GM12878 (cell line): ENCODE results near the gene EFHD2. TPM values are rescaled to one million over a fixed set of nuclear protein-coding genes. Genes with fewer than 3 reads are reported as not detected.

Experiments used
- ATAC-seq: fragments of 200-7000 bp; cut with Tn5 transposase; 3 replicates; pipeline ENCODE4 v1.9.1; 2020; ENCODE audit warnings: mild to moderate bottlenecking, moderate library complexity
- BruUV-seq: library from RNA; stranded (reverse); fragments of 400-500 nt; replicated peaks from 2 replicates; lab custom pipeline; 2021; lab: Mats Ljungman, UMichigan
- CTCF ChIA-PET: fragments of 300-600 bp; sonication (Branson Sonifier 250); formaldehyde crosslinking; extraction: SDS; loops from one replicate; lab custom pipeline; 2021; ENCODE audit warnings: inconsistent platforms; lab: Yijun Ruan, JAX
- POLR2A ChIA-PET: fragments of 350-600 bp; formaldehyde crosslinking; extraction: SDS; loops from one replicate; lab custom pipeline; 2021; ENCODE audit warnings: inconsistent platforms; lab: Charles Lee
- RAD21 ChIA-PET: fragments of 300-600 bp; sonication (Branson Sonifier 250); formaldehyde crosslinking; loops from one replicate; lab custom pipeline; 2023; ENCODE audit warnings: antibody characterized with exemption; ENCODE audit not compliant: unreplicated experiment; lab: Charles Lee
- SMC1A ChIA-PET: fragments of 300-600 bp; sonication (Branson Sonifier 250); formaldehyde crosslinking; loops from one replicate; lab custom pipeline; 2023; ENCODE audit not compliant: unreplicated experiment, uncharacterized antibody; lab: Charles Lee
- DNase-seq: peaks from one replicate; pipeline ENCODE4 v3.0.0-alpha.2; 2011; ENCODE audit warnings: low read depth, low spot score
- FAIRE-seq: peaks from 3 replicates; lab custom pipeline; 2011; peaks lifted over from hg19 to GRCh38; lab: Jason Lieb, UNC
- H2AFZ ChIP-seq: 2 replicates; pipeline ENCODE4 v1.6.0; 2011; ENCODE audit warnings: low read depth, low read length, control low read depth; ENCODE audit not compliant: control insufficient read depth
- H3K27ac ChIP-seq: 2 replicates; pipeline ENCODE4 v1.5.1; 2011; ENCODE audit warnings: control low read depth; ENCODE audit not compliant: control insufficient read depth, insufficient read depth
- H3K27me3 ChIP-seq, 2 experiments: replicated peaks in 1 of 2; 2 replicates each; pipeline versions ENCODE4 v1.6.0 to v1.6.1; 2011; ENCODE audit warnings: low read length in 1 of 2; ENCODE audit not compliant: control insufficient read depth in 2 of 2, insufficient read depth in 2 of 2
- H3K36me3 ChIP-seq, 2 experiments: 2 replicates each; pipeline ENCODE4 v1.5.1; 2011; ENCODE audit warnings: low read length in 1 of 2; ENCODE audit not compliant: control insufficient read depth in 2 of 2, insufficient read depth in 2 of 2
- H3K4me1 ChIP-seq: 2 replicates; pipeline ENCODE4 v1.6.1; 2011; ENCODE audit warnings: mild to moderate bottlenecking, low read length, moderate library complexity, mixed read lengths; ENCODE audit not compliant: control insufficient read depth, insufficient read depth
- H3K4me2 ChIP-seq: 2 replicates; pipeline ENCODE4 v1.6.0; 2011; ENCODE audit warnings: control low read depth; ENCODE audit not compliant: control insufficient read depth, insufficient read depth
- H3K4me3 ChIP-seq: fragments of 200-600 bp; sonication (generic); 2 replicates; pipeline ENCODE4 v1.5.1; 2016
- H3K79me2 ChIP-seq: 2 replicates; pipeline ENCODE4 v1.6.0; 2011; ENCODE audit warnings: low read length; ENCODE audit not compliant: control insufficient read depth, insufficient read depth
- H3K9ac ChIP-seq: 2 replicates; pipeline ENCODE4 v1.8.0; 2011; ENCODE audit warnings: low read length, control low read depth, mixed read lengths; ENCODE audit not compliant: control insufficient read depth, insufficient read depth
- H3K9me3 ChIP-seq: replicated peaks from 3 replicates; pipeline ENCODE4 v1.5.1; 2011; ENCODE audit warnings: mild to moderate bottlenecking, low read length; ENCODE audit not compliant: control insufficient read depth, insufficient read depth
- H4K20me1 ChIP-seq: 2 replicates; pipeline ENCODE4 v1.6.0; 2011; ENCODE audit not compliant: control insufficient read depth, insufficient read depth
- EZH2 ChIP-seq: IDR thresholded peaks from 2 replicates; pipeline ENCODE4 v1.6.1; 2012; ENCODE audit warnings: low read depth, mild to moderate bottlenecking, control low read depth, inconsistent platforms, low read length, borderline replicate concordance; ENCODE audit not compliant: control insufficient read depth
- FOXK2 ChIP-seq: fragments of 450-650 bp; IDR thresholded peaks from 2 replicates; pipeline ENCODE4 v1.6.1; 2017; ENCODE audit warnings: mild to moderate bottlenecking, moderate library complexity
- HDAC2 ChIP-seq: fragments of 200-600 bp; sonication (generic); IDR thresholded peaks from 2 replicates; pipeline ENCODE4 v1.6.1; 2017
- KLF5 ChIP-seq: fragments of 450-650 bp; IDR thresholded peaks from 2 replicates; pipeline ENCODE4 v1.6.1; 2014; ENCODE audit warnings: mild to moderate bottlenecking; ENCODE audit not compliant: partially characterized antibody
- NFYB ChIP-seq: IDR thresholded peaks from 2 replicates; pipeline ENCODE4 v1.6.1; 2011; ENCODE audit warnings: low read depth, mild to moderate bottlenecking, low read length, improper control_type of control experiment, moderate library complexity; ENCODE audit not compliant: insufficient read depth
- RAD21 ChIP-seq: IDR thresholded peaks from 2 replicates; pipeline ENCODE4 v1.6.1; 2011; ENCODE audit warnings: mild to moderate bottlenecking, low read depth, low read length, moderate library complexity; ENCODE audit not compliant: insufficient read depth
- RCOR1 ChIP-seq: conservative IDR thresholded peaks from 2 replicates; pipeline ENCODE4 v1.6.1; 2012; ENCODE audit warnings: low read depth, low read length, improper control_type of control experiment
- SMAD5 ChIP-seq: IDR thresholded peaks from 2 replicates; pipeline ENCODE4 v1.6.1; 2016; ENCODE audit warnings: antibody characterized with exemption, low read depth
- SREBF1 ChIP-seq: IDR thresholded peaks from 2 replicates; pipeline ENCODE4 v1.6.1; 2012; ENCODE audit warnings: mild to moderate bottlenecking, low read length
- SREBF2 ChIP-seq: IDR thresholded peaks from 2 replicates; pipeline ENCODE4 v1.6.1; 2012; ENCODE audit warnings: mild to moderate bottlenecking, low read length
- STAT3 ChIP-seq: IDR thresholded peaks from 2 replicates; pipeline ENCODE4 v1.6.1; 2011; ENCODE audit warnings: low read depth, low read length, improper control_type of control experiment
- ZNF274 ChIP-seq: IDR thresholded peaks from one replicate; pipeline ENCODE4 v1.8.0; 2011; ENCODE audit not compliant: insufficient read length, insufficient read depth
- WGBS: methylation state at CpG from one replicate; pipeline ENCODE4 v1.1.6; 2016; ENCODE audit warnings: low lambda C conversion rate; ENCODE audit not compliant: insufficient replicate concordance, insufficient coverage; ENCODE audit errors: missing lambda C conversion rate; 5-methylcytosine and 5-hydroxymethylcytosine counted together
- in situ Hi-C: fragments of 300-500 bp; cut with MboI; formaldehyde crosslinking; loops from 9 replicates; pipeline ENCODE4 v1.14.3; 2018; ENCODE audit warnings: mixed read lengths
- intact Hi-C: fragments of 100-400 bp; cut with micrococcal nuclease; formaldehyde crosslinking; loops from one replicate; pipeline ENCODE4 v1.14.2; 2022; ENCODE audit not compliant: unreplicated experiment
- polyA plus RNA-seq, 11 experiments: library from polyadenylated mRNA; depleted of rRNA in 4 of 11; unstranded in 6 of 11; stranded (reverse) in 5 of 11; fragments of >200 nt; fragmentation: Nextera tagmentation in 4 of 11; fragmentation: Illumina TruSeq in 1 of 11; extraction: Ambion mirVana in 4 of 11; extraction: Trizol in 1 of 11; gene quantifications; 1 replicate in 1 of 11; 2 replicates in 10 of 11; pipeline versions ENCODE4 v1.2.1 to v1.2.3, GENCODE V29; 2011 to 2016; ENCODE audit warnings: inconsistent platforms in 2 of 11, missing spikeins in 2 of 11, low read depth in 1 of 11
- total RNA-seq, 4 experiments: library from RNA; depleted of rRNA in 3 of 4; stranded (reverse); fragments of >200 nt in 3 of 4; fragmentation: Illumina TruSeq in 1 of 4; extraction: Trizol in 1 of 4; gene quantifications; 2 replicates each; pipeline versions ENCODE4 v1.2.1 to v1.2.3, GENCODE V29; 2013 to 2021
- TF ChIP-seq, protein P1 (sequence below): IDR thresholded peaks from 2 replicates; pipeline ENCODE4 v1.6.1; 2012; ENCODE audit warnings: low read length, inconsistent platforms
- TF ChIP-seq, protein P2 (sequence below): fragments of 450-650 bp; IDR thresholded peaks from 2 replicates; pipeline ENCODE4 v1.6.1; 2016; ENCODE audit warnings: mild to moderate bottlenecking

EFHD2 gene
- total and polyA plus RNA-seq, 10 of the 15 experiments (the other 5 are each of a cell fraction or from before 2014, with no cell fraction given) = 4.0 to 114 (median 66.1) TPM

- H3K27me3 ChIP-seq = no peaks in the 10 kb centered on the region
- DNase-seq = no peak
- 87% methylated on average over 8 of the region's 8 CpGs for WGBS
- no peak overlapping the region for H2AFZ ChIP-seq
- H3K4me3 ChIP-seq = no peak overlapping the region
- peaks cover 25% of the 10 kb centered on the region for H3K4me1 ChIP-seq
- in situ Hi-C loops = no loop called here
- ChIA-PET SMC1A (interaction anchor here (1.1 kb wide), 1 partner anchor 14 kb away, joined by 3 read pairs; no protein-coding TSS in a partner anchor), CTCF (interaction anchor here (1.5 kb wide), 1 partner anchor 97 kb away, joined by 10 read pairs; no protein-coding TSS in a partner anchor), RAD21 (no interaction called here), POLR2A (no interaction called here)
- no TSS peak for BruUV-seq
- intact Hi-C loops = no loop called here
- no peak overlapping the region for H3K4me2 ChIP-seq
- FAIRE-seq = no peak
- no peak for ATAC-seq
- no peak overlapping the region for H3K27ac ChIP-seq
- peaks cover 6% of the 10 kb centered on the region in 2 experiments; a peak in 2 of 4 replicates for H3K36me3 ChIP-seq
- H4K20me1 ChIP-seq = peaks cover 4% of the 10 kb centered on the region
- no peak for TF ChIP-seq SREBF2
- no peaks in the 10 kb centered on the region for H3K9me3 ChIP-seq
- H3K79me2 ChIP-seq = peaks cover 45% of the 10 kb centered on the region
- no peak overlapping the region for H3K9ac ChIP-seq
Measured at GRCh38 chr1:15420853-15421465, 11.3 kb downstream of the EFHD2 start.

- WGBS = 96% methylated on average over 8 of the region's 8 CpGs
- TF ChIP-seq, protein P1, sequence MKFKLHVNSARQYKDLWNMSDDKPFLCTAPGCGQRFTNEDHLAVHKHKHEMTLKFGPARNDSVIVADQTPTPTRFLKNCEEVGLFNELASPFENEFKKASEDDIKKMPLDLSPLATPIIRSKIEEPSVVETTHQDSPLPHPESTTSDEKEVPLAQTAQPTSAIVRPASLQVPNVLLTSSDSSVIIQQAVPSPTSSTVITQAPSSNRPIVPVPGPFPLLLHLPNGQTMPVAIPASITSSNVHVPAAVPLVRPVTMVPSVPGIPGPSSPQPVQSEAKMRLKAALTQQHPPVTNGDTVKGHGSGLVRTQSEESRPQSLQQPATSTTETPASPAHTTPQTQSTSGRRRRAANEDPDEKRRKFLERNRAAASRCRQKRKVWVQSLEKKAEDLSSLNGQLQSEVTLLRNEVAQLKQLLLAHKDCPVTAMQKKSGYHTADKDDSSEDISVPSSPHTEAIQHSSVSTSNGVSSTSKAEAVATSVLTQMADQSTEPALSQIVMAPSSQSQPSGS = no peak
- TF ChIP-seq HDAC2 = no peak
- TF ChIP-seq SMAD5 = no peak
- TF ChIP-seq ZNF274 = no peak
- no peak for TF ChIP-seq KLF5
- no peak for TF ChIP-seq SREBF1
- TF ChIP-seq NFYB = no peak
- TF ChIP-seq, protein P2, sequence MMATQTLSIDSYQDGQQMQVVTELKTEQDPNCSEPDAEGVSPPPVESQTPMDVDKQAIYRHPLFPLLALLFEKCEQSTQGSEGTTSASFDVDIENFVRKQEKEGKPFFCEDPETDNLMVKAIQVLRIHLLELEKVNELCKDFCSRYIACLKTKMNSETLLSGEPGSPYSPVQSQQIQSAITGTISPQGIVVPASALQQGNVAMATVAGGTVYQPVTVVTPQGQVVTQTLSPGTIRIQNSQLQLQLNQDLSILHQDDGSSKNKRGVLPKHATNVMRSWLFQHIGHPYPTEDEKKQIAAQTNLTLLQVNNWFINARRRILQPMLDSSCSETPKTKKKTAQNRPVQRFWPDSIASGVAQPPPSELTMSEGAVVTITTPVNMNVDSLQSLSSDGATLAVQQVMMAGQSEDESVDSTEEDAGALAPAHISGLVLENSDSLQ = no peak
- TF ChIP-seq RCOR1 = no peak
- no peak for TF ChIP-seq RAD21
- no peak for TF ChIP-seq EZH2
- TF ChIP-seq STAT3 = no peak
- no peak for TF ChIP-seq FOXK2
- SMC1A ChIA-PET = interaction anchor here (1.4 kb wide), 1 partner anchor 10 kb away, joined by 3 read pairs; no protein-coding TSS in a partner anchor
Measured at GRCh38 chr1:15422871-15423270, 13.2 kb downstream of the EFHD2 start.

More at GRCh38 chr1:15422871-15423270, 13.2 kb downstream of the EFHD2 start:
- in situ Hi-C loops = no loop called here
- no peak overlapping the region for H3K4me2 ChIP-seq
- peaks cover 7% of the 10 kb centered on the region for H3K4me1 ChIP-seq
- POLR2A ChIA-PET = no interaction called here
- H3K27me3 ChIP-seq = no peaks in the 10 kb centered on the region
- H3K27ac ChIP-seq = no peak overlapping the region
- H2AFZ ChIP-seq = no peak overlapping the region
- CTCF ChIA-PET = interaction anchor here (1.2 to 1.3 kb wide), 2 partner anchors 11 to 102 kb away, joined by 3 to 4 read pairs; no protein-coding TSS in a partner anchor
- no peak for FAIRE-seq
- no peak for DNase-seq
- H3K36me3 ChIP-seq = peaks cover 10 to 19% of the 10 kb centered on the region in 2 experiments; a peak in 3 of 4 replicates
- H3K9ac ChIP-seq = no peak overlapping the region
- H3K9me3 ChIP-seq = no peaks in the 10 kb centered on the region
- BruUV-seq = no TSS peak
- peaks cover 30% of the 10 kb centered on the region for H3K79me2 ChIP-seq
- intact Hi-C loops = no loop called here
- RAD21 ChIA-PET = no interaction called here
- H3K4me3 ChIP-seq = no peak overlapping the region
- H4K20me1 ChIP-seq = peaks cover 4% of the 10 kb centered on the region; the same call in 1 of the 2 replicates
- ATAC-seq = no peak
